A673 (cell line): ENCODE results near the gene KLHL41. TPM values are rescaled to one million over a fixed set of nuclear protein-coding genes. Genes with fewer than 3 reads are reported as not detected.

Experiments
- BruUV-seq: library from RNA; stranded (reverse); fragments of 400-500 nt; replicated peaks from 2 replicates; lab custom pipeline; 2021; lab: Mats Ljungman, UMichigan
- CTCF ChIA-PET: fragments of 300-600 bp; sonication (Branson Sonifier 250); formaldehyde crosslinking; loops from one replicate; lab custom pipeline; 2022; ENCODE audit warnings: antibody characterized with exemption; lab: Charles Lee
- POLR2A ChIA-PET: fragments of 300-600 bp; sonication (Branson Sonifier 250); formaldehyde crosslinking; loops from one replicate; lab custom pipeline; 2022; ENCODE audit warnings: antibody characterized with exemption; ENCODE audit not compliant: low non-redundant PET; lab: Charles Lee
- DNase-seq: peaks from one replicate; pipeline ENCODE4 v3.0.0-alpha.2; 2015; ENCODE audit warnings: low spot score
- H3K27ac ChIP-seq: fragments of 200-600 bp; sonication (generic); 2 replicates; pipeline ENCODE4 v1.5.1; 2016; ENCODE audit warnings: mixed run types, low read depth, mild to moderate bottlenecking, mixed read lengths, antibody characterized with exemption, low read length; ENCODE audit not compliant: poor library complexity, severe bottlenecking
- H3K27me3 ChIP-seq: fragments of 200-600 bp; sonication (generic); replicated peaks from 2 replicates; pipeline ENCODE4 v1.6.1; 2017; ENCODE audit warnings: mixed run types, low read depth, mild to moderate bottlenecking, mixed read lengths, antibody characterized with exemption, low read length; ENCODE audit not compliant: insufficient read depth, poor library complexity
- H3K36me3 ChIP-seq: fragments of 200-600 bp; sonication (generic); 2 replicates; pipeline ENCODE4 v1.6.1; 2016; ENCODE audit warnings: mixed run types, mild to moderate bottlenecking, mixed read lengths, antibody characterized with exemption, low read length; ENCODE audit not compliant: insufficient read depth, poor library complexity, severe bottlenecking
- H3K4me1 ChIP-seq: fragments of 200-600 bp; sonication (generic); 2 replicates; pipeline ENCODE4 v1.6.1; 2017; ENCODE audit warnings: mixed run types, mild to moderate bottlenecking, mixed read lengths, antibody characterized with exemption, low read length; ENCODE audit not compliant: insufficient read depth, poor library complexity, severe bottlenecking
- H3K4me3 ChIP-seq: fragments of 200-600 bp; sonication (generic); 2 replicates; pipeline ENCODE4 v1.5.1; 2016; ENCODE audit warnings: low read depth, mixed run types, mild to moderate bottlenecking, mixed read lengths, low read length; ENCODE audit not compliant: poor library complexity, severe bottlenecking
- H3K9me3 ChIP-seq: fragments of 200-600 bp; sonication (generic); 2 replicates; pipeline ENCODE4 v1.6.1; 2016; ENCODE audit warnings: mixed run types, low read depth, mild to moderate bottlenecking, mixed read lengths, antibody characterized with exemption, low read length; ENCODE audit not compliant: poor library complexity, severe bottlenecking
- CTCF ChIP-seq: fragments of 300-800, 200-600 bp; sonication (generic); conservative IDR thresholded peaks from 2 replicates; pipeline ENCODE4 v1.5.1; 2017; ENCODE audit warnings: low read depth, mild to moderate bottlenecking, antibody characterized with exemption, low read length, moderate library complexity, mixed read lengths
- EZH2 ChIP-seq: fragments of 200-600 bp; sonication (generic); IDR thresholded peaks from 2 replicates; pipeline ENCODE4 v1.6.1; 2017; ENCODE audit warnings: borderline replicate concordance, low read depth, mild to moderate bottlenecking, mixed read lengths, antibody characterized with exemption, low read length; ENCODE audit not compliant: poor library complexity, severe bottlenecking
- intact Hi-C: fragments of 100-400 bp; cut with micrococcal nuclease; formaldehyde crosslinking; loops from one replicate; pipeline ENCODE4 v1.10.0; 2022; ENCODE audit not compliant: unreplicated experiment
- total RNA-seq: library from RNA; stranded (reverse); gene quantifications from 2 replicates; pipeline ENCODE4 v1.2.3, GENCODE V29; 2021

The KLHL41 gene
- total RNA-seq, 1 experiment from 2014 or later = 0.34 TPM

- Histone ChIP-seq H3K27ac (no peak overlapping the region), H3K9me3 (no peaks in the 10 kb centered on the region), H3K4me1 (no peaks in the 10 kb centered on the region), H3K36me3 (no peaks in the 10 kb centered on the region), H3K27me3 (no peaks in the 10 kb centered on the region), H3K4me3 (no peak overlapping the region)
- ChIA-PET CTCF (no interaction called here), POLR2A (no interaction called here)
- TF ChIP-seq EZH2 (no peak), CTCF (no peak)
- intact Hi-C loops = no loop called here
- no peak for DNase-seq
- no TSS peak for BruUV-seq
These were observed 45.0 kb upstream of the KLHL41 start for GRCh38 chr2:169464466-169464865.

GRCh38 chr2:169464882-169465281, 44.6 kb upstream of the KLHL41 start:
- peak; percentile 29 for DNase-seq
- intact Hi-C loops = no loop called here
- no peak for TF ChIP-seq CTCF
- TF ChIP-seq EZH2 = no peak
- H3K36me3 ChIP-seq = no peaks in the 10 kb centered on the region
- ChIA-PET CTCF (no interaction called here), POLR2A (no interaction called here)
- no TSS peak for BruUV-seq
- H3K4me3 ChIP-seq = no peak overlapping the region
- no peaks in the 10 kb centered on the region for H3K9me3 ChIP-seq
- H3K4me1 ChIP-seq = no peaks in the 10 kb centered on the region
- no peaks in the 10 kb centered on the region for H3K27me3 ChIP-seq
- H3K27ac ChIP-seq = no peak overlapping the region

- no peaks in the 10 kb centered on the region for H3K36me3 ChIP-seq
- no peaks in the 10 kb centered on the region for H3K27me3 ChIP-seq
- no peak for TF ChIP-seq EZH2
- TF ChIP-seq CTCF = no peak
- ChIA-PET POLR2A (no interaction called here), CTCF (no interaction called here)
- no peak overlapping the region for H3K27ac ChIP-seq
- no peak for DNase-seq
- H3K4me3 ChIP-seq = no peak overlapping the region
- intact Hi-C loops = no loop called here
- H3K4me1 ChIP-seq = no peaks in the 10 kb centered on the region
- H3K9me3 ChIP-seq = no peaks in the 10 kb centered on the region
- no TSS peak for BruUV-seq
These were observed 40.7 kb upstream of the KLHL41 start for GRCh38 chr2:169468841-169469240.
